Epithelial cell of esophagus (primary cell): ENCODE results near the gene IL1R2.
A peak's percentile ranks its signal among the peaks of the same experiment; 100 is the strongest.

Source experiments
- DNase-seq: peaks from one replicate; pipeline ENCODE4 v3.0.0; 2010; ENCODE audit warnings: low read depth
- H3K4me3 ChIP-seq: 2 replicates; pipeline ENCODE4 v1.5.1; 2011; ENCODE audit warnings: mild to moderate bottlenecking, low read length, control low read depth
- TF ChIP-seq, protein P1 (sequence below): IDR thresholded peaks from 2 replicates; pipeline ENCODE4 v1.5.1; 2011; ENCODE audit warnings: low read depth, mild to moderate bottlenecking, low read length, control low read depth, inconsistent platforms; ENCODE audit not compliant: insufficient read depth; ENCODE audit errors: missing control alignments

Gene IL1R2

DNA sequence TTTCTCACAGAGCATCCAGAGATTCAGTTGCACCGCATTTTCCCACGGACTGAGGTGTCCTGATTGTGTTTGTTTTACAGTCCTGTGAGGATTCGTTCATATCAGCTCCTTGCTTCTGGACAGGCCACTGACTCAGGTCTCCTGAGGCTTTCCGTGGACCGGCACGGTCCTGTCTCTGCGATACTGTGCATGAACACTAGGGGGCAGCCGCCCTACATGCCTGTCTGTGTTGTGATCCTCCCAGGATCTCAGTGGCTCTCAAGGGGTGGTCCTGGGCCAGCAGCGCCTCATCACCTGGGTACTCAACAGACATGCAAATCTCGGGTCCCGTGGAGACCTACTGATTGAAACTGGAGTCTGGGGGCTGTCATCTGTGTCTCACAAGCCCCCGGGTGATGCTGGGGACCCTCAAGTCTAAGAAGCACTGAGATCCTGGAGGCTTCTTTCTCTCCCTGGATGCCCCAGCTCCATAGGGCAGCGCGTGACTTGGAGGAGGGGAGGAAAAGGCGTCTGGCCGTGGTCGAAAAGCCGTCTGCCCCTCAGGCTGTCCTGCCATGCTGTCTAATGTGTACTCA, 28.9 kb downstream of the IL1R2 start:
- H3K4me3 ChIP-seq = no peak overlapping the region
- TF ChIP-seq, protein P1, sequence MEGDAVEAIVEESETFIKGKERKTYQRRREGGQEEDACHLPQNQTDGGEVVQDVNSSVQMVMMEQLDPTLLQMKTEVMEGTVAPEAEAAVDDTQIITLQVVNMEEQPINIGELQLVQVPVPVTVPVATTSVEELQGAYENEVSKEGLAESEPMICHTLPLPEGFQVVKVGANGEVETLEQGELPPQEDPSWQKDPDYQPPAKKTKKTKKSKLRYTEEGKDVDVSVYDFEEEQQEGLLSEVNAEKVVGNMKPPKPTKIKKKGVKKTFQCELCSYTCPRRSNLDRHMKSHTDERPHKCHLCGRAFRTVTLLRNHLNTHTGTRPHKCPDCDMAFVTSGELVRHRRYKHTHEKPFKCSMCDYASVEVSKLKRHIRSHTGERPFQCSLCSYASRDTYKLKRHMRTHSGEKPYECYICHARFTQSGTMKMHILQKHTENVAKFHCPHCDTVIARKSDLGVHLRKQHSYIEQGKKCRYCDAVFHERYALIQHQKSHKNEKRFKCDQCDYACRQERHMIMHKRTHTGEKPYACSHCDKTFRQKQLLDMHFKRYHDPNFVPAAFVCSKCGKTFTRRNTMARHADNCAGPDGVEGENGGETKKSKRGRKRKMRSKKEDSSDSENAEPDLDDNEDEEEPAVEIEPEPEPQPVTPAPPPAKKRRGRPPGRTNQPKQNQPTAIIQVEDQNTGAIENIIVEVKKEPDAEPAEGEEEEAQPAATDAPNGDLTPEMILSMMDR = peak; percentile 100
- DNase-seq = peak; percentile 83

DNA sequence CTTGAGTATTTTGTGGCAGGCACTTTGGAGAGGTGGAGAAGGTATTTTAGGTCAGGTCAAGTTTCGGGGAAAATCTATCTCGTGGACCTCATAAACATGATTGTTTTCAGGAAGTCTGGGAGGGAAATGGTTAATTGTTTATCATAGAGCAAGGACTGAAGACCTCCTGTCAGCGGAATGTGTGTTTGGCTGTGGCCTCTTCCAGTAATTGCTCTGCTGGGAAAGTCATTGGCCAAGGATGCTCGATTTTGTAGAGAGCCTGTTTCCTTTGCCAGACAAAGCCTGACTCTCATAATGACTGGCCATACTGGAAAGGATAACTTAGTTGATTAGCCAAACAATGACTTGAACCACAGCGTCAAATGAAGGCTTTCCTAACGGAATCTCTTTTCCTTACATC, 30.0 kb downstream of the IL1R2 start:
- TF ChIP-seq, protein P1 = no peak
- no peak overlapping the region for H3K4me3 ChIP-seq
- DNase-seq = no peak

DNA sequence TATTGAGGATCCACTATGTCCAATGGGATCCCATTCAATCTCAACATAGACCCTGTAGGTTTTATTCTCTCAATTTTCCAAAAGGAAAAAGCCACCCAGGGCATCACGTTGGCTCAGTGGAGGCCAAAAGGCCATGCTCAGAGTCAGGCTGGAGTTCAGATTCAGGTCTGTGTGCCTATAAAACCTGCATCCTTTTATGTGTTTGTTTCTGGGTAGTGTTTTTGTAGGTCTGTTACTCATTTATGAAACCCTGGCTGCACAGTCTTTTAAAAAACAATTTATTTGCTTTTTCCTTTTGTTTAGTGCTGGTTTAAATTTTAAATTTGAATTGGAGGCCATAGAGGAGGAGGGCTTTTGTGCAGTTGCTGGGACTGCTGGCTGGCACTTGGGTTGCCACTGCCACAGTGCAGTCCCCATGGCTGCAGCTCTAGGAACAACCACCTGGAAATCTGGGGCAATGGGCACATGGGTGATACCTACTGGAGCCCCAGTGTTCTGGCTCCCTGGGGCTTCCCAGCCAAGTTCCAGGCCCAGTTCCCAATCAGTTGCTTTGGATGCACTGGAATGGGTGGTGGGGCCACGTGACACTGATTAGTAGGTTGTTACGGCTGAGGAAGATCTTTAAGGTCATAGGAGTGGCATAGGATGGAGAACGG, 31.3 kb downstream of the IL1R2 start:
- no peak for DNase-seq
- TF ChIP-seq, protein P1 = no peak
- no peak overlapping the region for H3K4me3 ChIP-seq

DNA sequence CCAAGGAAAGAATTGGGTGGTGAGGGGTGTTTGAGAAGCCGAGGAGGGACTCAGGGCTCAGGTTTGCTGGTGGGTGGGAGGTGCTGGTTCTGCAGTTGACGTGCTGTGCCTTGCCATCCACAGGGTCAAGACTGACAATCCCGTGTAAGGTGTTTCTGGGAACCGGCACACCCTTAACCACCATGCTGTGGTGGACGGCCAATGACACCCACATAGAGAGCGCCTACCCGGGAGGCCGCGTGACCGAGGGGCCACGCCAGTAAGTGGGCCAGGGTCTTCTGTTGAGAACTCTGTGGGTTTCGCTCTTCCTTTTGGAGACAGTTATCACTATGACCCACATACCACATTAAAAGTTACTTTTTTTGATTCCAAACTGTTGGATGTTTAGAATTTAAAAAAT, 32.6 kb downstream of the IL1R2 start:
- TF ChIP-seq, protein P1 = no peak
- H3K4me3 ChIP-seq = no peak overlapping the region
- DNase-seq = no peak

DNA sequence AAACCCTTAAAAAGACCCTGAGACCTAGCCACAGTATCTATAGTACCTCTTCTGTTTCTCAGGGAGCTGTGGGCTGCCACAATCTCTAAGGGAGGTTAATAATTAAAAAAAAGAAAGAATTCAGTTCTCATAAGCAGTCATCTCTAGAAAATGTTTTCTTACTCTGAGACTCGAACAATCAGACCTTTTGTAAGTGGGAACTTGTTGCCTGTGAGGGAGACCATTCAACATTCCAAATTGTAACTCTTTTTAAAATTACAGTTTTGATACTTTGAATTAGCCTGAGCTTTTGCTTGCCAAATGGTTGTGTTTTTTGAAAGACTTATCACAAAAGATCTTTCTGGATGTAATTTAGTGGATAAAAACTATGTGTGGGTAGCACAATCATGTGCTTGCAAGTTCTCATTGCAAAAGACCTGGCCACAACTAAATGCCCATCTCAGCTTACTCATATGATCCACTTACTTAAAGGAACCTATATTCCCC, 33.3 kb downstream of the IL1R2 start:
- DNase-seq = peak; percentile 65
- TF ChIP-seq, protein P1 = no peak
- H3K4me3 ChIP-seq = no peak overlapping the region

DNA sequence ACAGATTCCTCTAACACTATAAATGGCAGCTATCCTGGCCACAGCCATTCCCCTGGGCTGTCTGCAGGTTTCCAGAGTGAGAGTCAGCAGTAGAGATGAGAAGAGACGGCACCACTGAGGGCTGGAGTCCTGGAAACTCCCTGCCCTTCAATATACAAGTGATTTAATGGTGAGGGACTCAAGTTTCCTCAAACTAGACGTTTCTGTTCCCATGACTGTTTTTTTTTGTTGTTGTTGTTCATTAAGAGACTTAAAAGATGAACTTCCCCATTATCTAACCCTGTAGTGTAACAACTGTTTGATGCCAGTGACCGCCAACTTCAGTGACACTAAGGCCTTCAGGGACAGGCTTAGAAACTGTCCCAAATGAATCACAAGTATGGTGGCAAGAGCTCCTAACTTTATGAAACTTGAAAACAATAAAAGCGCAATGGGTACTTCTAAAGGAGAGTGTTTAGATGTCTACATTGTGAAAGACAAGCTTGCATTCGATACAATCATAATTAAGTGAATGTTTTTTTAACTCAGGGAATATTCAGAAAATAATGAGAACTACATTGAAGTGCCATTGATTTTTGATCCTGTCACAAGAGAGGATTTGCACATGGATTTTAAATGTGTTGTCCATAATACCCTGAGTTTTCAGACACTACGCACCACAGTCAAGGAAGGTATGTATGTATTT, 34.0 kb downstream of the IL1R2 start:
- DNase-seq = no peak
- TF ChIP-seq, protein P1 = no peak
- no peak overlapping the region for H3K4me3 ChIP-seq
